K562 (cell line): ENCODE results near the gene ARID5B. TPM values are rescaled to one million over a fixed set of nuclear protein-coding genes. Genes with fewer than 3 reads are reported as not detected.
A peak's percentile ranks its signal among the peaks of the same experiment; 100 is the strongest.

Experiments used
- ATAC-seq: fragments of 200-7000 bp; cut with Tn5 transposase; 3 replicates; pipeline ENCODE4 v1.9.1; 2020; ENCODE audit warnings: moderate library complexity
- BruUV-seq: library from RNA; stranded (reverse); fragments of 400-500 nt; replicated peaks from 2 replicates; lab custom pipeline; 2021; lab: Mats Ljungman, UMichigan
- CTCF ChIA-PET: fragments of 300-600 bp; formaldehyde crosslinking; extraction: SDS; loops from one replicate; lab custom pipeline; 2021; ENCODE audit warnings: low intra/inter-chr PET ratio; lab: Yijun Ruan, JAX
- POLR2A ChIA-PET: fragments of 300-600, 350-650 bp; sonication (Branson Sonifier 250); formaldehyde crosslinking; extraction: SDS; loops from one replicate; lab custom pipeline; 2021; ENCODE audit warnings: antibody characterized with exemption, inconsistent platforms; lab: Yijun Ruan, JAX
- DNase-seq, 4 experiments: peaks; one replicate each; pipeline versions ENCODE4 v3.0.0 to v3.0.0-alpha.2; 2011 to 2018; ENCODE audit warnings: low spot score in 3 of 4, mixed read lengths in 3 of 4; ENCODE audit errors: extremely low read depth in 1 of 4
- FAIRE-seq: peaks from 2 replicates; lab custom pipeline; 2011; peaks lifted over from hg19 to GRCh38; lab: Jason Lieb, UNC
- H2AFZ ChIP-seq: 2 replicates; pipeline ENCODE4 v1.6.0; 2011; ENCODE audit warnings: low read depth, low read length, control low read depth, inconsistent platforms
- H3K27ac ChIP-seq: fragments of 200-600 bp; 3 replicates; pipeline ENCODE4 v1.8.0; 2011; ENCODE audit warnings: low read depth, mild to moderate bottlenecking, control low read depth, inconsistent platforms, low read length, moderate library complexity, mixed read lengths; ENCODE audit errors: extremely low read depth
- H3K27me3 ChIP-seq, 2 experiments: fragments of 300-600 bp in 1 of 2; 2 replicates in 1 of 2; 3 replicates in 1 of 2; pipeline versions ENCODE4 v1.6.0 to v1.8.0; 2011; ENCODE audit warnings: inconsistent platforms in 2 of 2, low read length in 2 of 2, mild to moderate bottlenecking in 1 of 2, mixed read lengths in 1 of 2, moderate library complexity in 1 of 2; ENCODE audit not compliant: control insufficient read depth in 2 of 2, insufficient read depth in 2 of 2
- H3K36me3 ChIP-seq: fragments of 300-600 bp; 3 replicates; pipeline ENCODE4 v1.8.0; 2011; ENCODE audit warnings: mild to moderate bottlenecking, low read length, inconsistent platforms; ENCODE audit not compliant: control insufficient read depth, insufficient read depth
- H3K4me1 ChIP-seq, 2 experiments: fragments of 200-600 bp in 1 of 2; replicated peaks in 1 of 2; 2 replicates in 1 of 2; 3 replicates in 1 of 2; pipeline versions ENCODE4 v1.5.1 to v1.8.0; 2011; ENCODE audit warnings: inconsistent platforms in 2 of 2, low read length in 2 of 2, mild to moderate bottlenecking in 1 of 2, mixed read lengths in 1 of 2, moderate library complexity in 1 of 2; ENCODE audit not compliant: control insufficient read depth in 2 of 2, insufficient read depth in 2 of 2
- H3K4me2 ChIP-seq: 2 replicates; pipeline ENCODE4 v1.6.1; 2011; ENCODE audit warnings: low read length, control low read depth, inconsistent platforms, mixed read lengths; ENCODE audit not compliant: insufficient read depth
- H3K4me3 ChIP-seq: fragments of 200-600 bp; sonication (generic), shearing (Covaris generic); 2 replicates; pipeline ENCODE4 v1.5.1; 2016; ENCODE audit warnings: control low read depth, inconsistent platforms
- H3K79me2 ChIP-seq: fragments of 200-600 bp; 3 replicates; pipeline ENCODE4 v1.8.0; 2011; ENCODE audit warnings: low read length, inconsistent platforms; ENCODE audit not compliant: control insufficient read depth, insufficient read depth
- H3K9ac ChIP-seq, 2 experiments: 2 replicates each; pipeline versions ENCODE4 v1.6.0 to v1.6.1; 2011; ENCODE audit warnings: low read depth in 2 of 2, low read length in 2 of 2, control low read depth in 1 of 2, inconsistent platforms in 1 of 2, mild to moderate bottlenecking in 1 of 2, mixed read lengths in 1 of 2; ENCODE audit not compliant: insufficient read depth in 1 of 2
- H3K9me1 ChIP-seq: one replicate; pipeline ENCODE4 v1.6.0; 2011; ENCODE audit warnings: inconsistent platforms, mild to moderate bottlenecking, low read length, moderate library complexity; ENCODE audit not compliant: control insufficient read depth, insufficient read depth
- H3K9me3 ChIP-seq: replicated peaks from 2 replicates; pipeline ENCODE4 v1.5.1; 2011; ENCODE audit warnings: low read depth, low read length, inconsistent platforms; ENCODE audit not compliant: control insufficient read depth, insufficient read depth
- H4K20me1 ChIP-seq: replicated peaks from 2 replicates; pipeline ENCODE4 v1.6.1; 2011; ENCODE audit warnings: low read length, inconsistent platforms, mixed read lengths; ENCODE audit not compliant: control insufficient read depth, insufficient read depth
- C11orf30 ChIP-seq: fragments of 450-650 bp; IDR thresholded peaks from 2 replicates; pipeline ENCODE4 v1.6.1; 2016; ENCODE audit warnings: low read depth, mild to moderate bottlenecking
- HMG20A ChIP-seq: fragments of 450-650 bp; formaldehyde crosslinking; conservative IDR thresholded peaks from 2 replicates; pipeline ENCODE4 v1.4.0; 2020; ENCODE audit warnings: mild to moderate bottlenecking, mixed read lengths
- MAFG ChIP-seq: fragments of 450-650 bp; conservative IDR thresholded peaks from 2 replicates; pipeline ENCODE4 v1.6.1; 2016; ENCODE audit warnings: missing genetic modification characterization, missing compliant biosample characterization
- MIER1 ChIP-seq: fragments of 450-650 bp; IDR thresholded peaks from 2 replicates; pipeline ENCODE4 v1.6.1; 2016; ENCODE audit warnings: antibody characterized with exemption, mild to moderate bottlenecking, low read depth
- MXI1 ChIP-seq: IDR thresholded peaks from 2 replicates; pipeline ENCODE4 v1.6.1; 2011; ENCODE audit warnings: low read depth, mild to moderate bottlenecking, improper control_type of control experiment, low read length
- PHTF2 ChIP-seq: fragments of 250-450 bp; sonication (Bioruptor Pico); IDR thresholded peaks from 2 replicates; pipeline ENCODE4 v1.5.0; 2021; ENCODE audit warnings: mild to moderate bottlenecking
- PTBP1 ChIP-seq: fragments of 200-400 bp; formaldehyde crosslinking; IDR thresholded peaks from 2 replicates; pipeline ENCODE4 v1.6.1; 2017; ENCODE audit warnings: low read depth, low read length
- RFX1 ChIP-seq: fragments of 450-650 bp; IDR thresholded peaks from 2 replicates; pipeline ENCODE4 v1.6.1; 2016; ENCODE audit warnings: mild to moderate bottlenecking, moderate library complexity
- SAFB ChIP-seq: fragments of 200-400 bp; formaldehyde crosslinking; IDR thresholded peaks from 2 replicates; pipeline ENCODE4 v1.6.1; 2017; ENCODE audit warnings: low read depth, low read length, borderline replicate concordance
- SREBF2 ChIP-seq: sonication (generic); formaldehyde crosslinking; IDR thresholded peaks from 2 replicates; pipeline ENCODE4 v1.4.0; 2020; ENCODE audit warnings: mild to moderate bottlenecking, missing genetic modification reagents
- TAL1 ChIP-seq: fragments of 450-650 bp; IDR thresholded peaks from 2 replicates; pipeline ENCODE4 v1.6.1; 2016; ENCODE audit warnings: mild to moderate bottlenecking
- ZNF316 ChIP-seq: fragments of 450-650 bp; IDR thresholded peaks from 2 replicates; pipeline ENCODE4 v1.6.1; 2016
- ZNF347 ChIP-seq: fragments of 450-650 bp; formaldehyde crosslinking; IDR thresholded peaks from 2 replicates; pipeline ENCODE4 v1.4.0; 2020; ENCODE audit warnings: low read depth, mild to moderate bottlenecking, moderate library complexity
- ZNF445 ChIP-seq: fragments of 250-450 bp; sonication (Bioruptor Pico); IDR thresholded peaks from 2 replicates; pipeline ENCODE4 v1.4.0; 2020; ENCODE audit warnings: low read depth, mild to moderate bottlenecking, moderate library complexity
- ZNF584 ChIP-seq: fragments of 200-800 bp; sonication (Bioruptor generic); IDR thresholded peaks from 2 replicates; pipeline ENCODE4 v1.6.1; 2016; ENCODE audit warnings: low read depth, mild to moderate bottlenecking, missing genetic modification characterization, missing compliant biosample characterization
- WGBS: fragments of 100-300 bp; shearing (Covaris generic); methylation state at CpG from one replicate; pipeline ENCODE4 v1.1.6; 2016; ENCODE audit warnings: low coverage, mixed read lengths; ENCODE audit not compliant: insufficient coverage; ENCODE audit errors: missing lambda C conversion rate; 5-methylcytosine and 5-hydroxymethylcytosine counted together
- in situ Hi-C: fragments of 300-500 bp; cut with MboI; formaldehyde crosslinking; loops from 4 replicates; pipeline ENCODE4 v1.15.0; 2018; ENCODE audit warnings: inconsistent platforms, mixed read lengths
- intact Hi-C: fragments of 100-400 bp; cut with micrococcal nuclease; formaldehyde crosslinking; loops from 2 replicates; pipeline ENCODE4 v1.14.2; 2022
- polyA plus RNA-seq, 8 experiments: library from polyadenylated mRNA; depleted of rRNA in 4 of 8; stranded (reverse) in 5 of 8; unstranded in 3 of 8; fragments of >200 nt; fragmentation: Nextera tagmentation in 2 of 8; fragmentation: Illumina TruSeq in 1 of 8; extraction: Ambion mirVana in 2 of 8; extraction: Trizol in 1 of 8; gene quantifications; 2 replicates each; pipeline versions ENCODE4 v1.2.1 to v1.2.3, GENCODE V29; 2011 to 2014; ENCODE audit warnings: inconsistent platforms in 1 of 8, missing spikeins in 1 of 8
- total RNA-seq, 7 experiments: library from RNA; depleted of rRNA in 6 of 7; stranded (reverse); fragments of >200 nt in 6 of 7; fragmentation: Illumina TruSeq in 2 of 7; extraction: Trizol in 2 of 7; gene quantifications; 2 replicates each; pipeline versions ENCODE4 v1.2.1 to v1.2.3, GENCODE V29; 2011 to 2021; ENCODE audit warnings: low replicate concordance in 1 of 7
- TF ChIP-seq, protein P1 (sequence below), 2 experiments: fragments of 200-800 bp in 1 of 2; sonication (Bioruptor generic) in 1 of 2; sonication (generic) in 1 of 2; formaldehyde crosslinking in 1 of 2; IDR thresholded peaks in 1 of 2; conservative IDR thresholded peaks in 1 of 2; 2 replicates each; pipeline versions ENCODE4 v1.5.0 to v1.6.1; 2016 to 2020; ENCODE audit warnings: missing compliant biosample characterization in 1 of 2, missing genetic modification characterization in 1 of 2, missing genetic modification reagents in 1 of 2
- TF ChIP-seq, protein P2 (sequence below): sonication (generic); formaldehyde crosslinking; IDR thresholded peaks from 2 replicates; pipeline ENCODE4 v1.8.0; 2022; ENCODE audit warnings: missing genetic modification reagents, mild to moderate bottlenecking, moderate library complexity, borderline replicate concordance
- TF ChIP-seq, protein P3 (sequence below): fragments of 250-450 bp; sonication (Bioruptor Pico); IDR thresholded peaks from 2 replicates; pipeline ENCODE4 v1.5.0; 2021; ENCODE audit warnings: mild to moderate bottlenecking, borderline replicate concordance

The ARID5B gene
- total and polyA plus RNA-seq, 9 of the 15 experiments (the other 6 are each of a cell fraction or from before 2014, with no cell fraction given): 0.48 to 1.6 (median 0.80) TPM

DNA sequence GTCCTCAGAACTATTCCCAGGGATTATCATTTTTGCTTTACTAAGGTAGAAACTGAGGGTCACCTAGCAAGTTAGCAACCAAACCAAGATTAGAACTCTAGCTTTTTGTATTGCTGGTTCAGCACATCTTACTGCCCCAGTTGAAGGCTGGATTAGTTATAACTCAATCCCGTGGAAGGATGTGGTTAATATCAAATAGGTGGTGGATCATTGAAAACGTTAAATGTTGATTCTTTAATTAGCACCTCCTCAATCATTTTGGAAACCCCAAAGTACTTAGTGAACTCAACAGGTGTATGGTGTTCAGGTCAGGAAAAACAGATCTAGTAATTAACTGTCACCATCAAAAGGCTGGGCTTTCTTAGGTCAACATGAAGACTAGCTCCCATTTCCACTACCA is 152.4 kb downstream of the ARID5B start:
- DNase-seq (no peak), ATAC-seq (no peak), FAIRE-seq (no peak)
- in situ Hi-C loops: no loop called here
- no peaks in the 10 kb centered on the region for H3K79me2 ChIP-seq
- no peaks in the 10 kb centered on the region for H3K9me1 ChIP-seq
- H2AFZ ChIP-seq: no peak overlapping the region
- H3K9me3 ChIP-seq: no peaks in the 10 kb centered on the region
- no peaks in the 10 kb centered on the region for H3K36me3 ChIP-seq
- no peak overlapping the region for H3K27ac ChIP-seq
- H3K9ac ChIP-seq: no peak overlapping the region
- no peak overlapping the region for H3K4me2 ChIP-seq
- POLR2A ChIA-PET: interaction anchor here (1.1 to 1.5 kb wide), 3 partner anchors 10 to 15 kb away, joined by 4 read pairs; no protein-coding TSS in a partner anchor
- WGBS: 3% methylated on average over 2 of the region's 2 CpGs
- peaks cover 4 to 8% of the 10 kb centered on the region in 2 experiments; a peak in 3 of 5 replicates for H3K4me1 ChIP-seq
- H3K27me3 ChIP-seq: peaks cover 4 to 5% of the 10 kb centered on the region in 2 experiments; a peak in 2 of 5 replicates
- no peak overlapping the region for H3K4me3 ChIP-seq
- CTCF ChIA-PET: no interaction called here
- H4K20me1 ChIP-seq: no peaks in the 10 kb centered on the region
- BruUV-seq: no TSS peak
- intact Hi-C loops: no loop called here
- no peak for TF ChIP-seq PTBP1
- TF ChIP-seq RFX1: no peak
- peak; percentile 45 for TF ChIP-seq C11orf30
- no peak for TF ChIP-seq SAFB
- TF ChIP-seq TAL1: no peak
- no peak for TF ChIP-seq HMG20A (CRISPR knock-in tag)
- TF ChIP-seq SREBF2 (CRISPR knock-in tag): no peak
- TF ChIP-seq MXI1: no peak
- 0 out of 2 replicates have a peak, but pooled peaks have one; percentile 13 for TF ChIP-seq MAFG (tag)
- TF ChIP-seq, protein P1, sequence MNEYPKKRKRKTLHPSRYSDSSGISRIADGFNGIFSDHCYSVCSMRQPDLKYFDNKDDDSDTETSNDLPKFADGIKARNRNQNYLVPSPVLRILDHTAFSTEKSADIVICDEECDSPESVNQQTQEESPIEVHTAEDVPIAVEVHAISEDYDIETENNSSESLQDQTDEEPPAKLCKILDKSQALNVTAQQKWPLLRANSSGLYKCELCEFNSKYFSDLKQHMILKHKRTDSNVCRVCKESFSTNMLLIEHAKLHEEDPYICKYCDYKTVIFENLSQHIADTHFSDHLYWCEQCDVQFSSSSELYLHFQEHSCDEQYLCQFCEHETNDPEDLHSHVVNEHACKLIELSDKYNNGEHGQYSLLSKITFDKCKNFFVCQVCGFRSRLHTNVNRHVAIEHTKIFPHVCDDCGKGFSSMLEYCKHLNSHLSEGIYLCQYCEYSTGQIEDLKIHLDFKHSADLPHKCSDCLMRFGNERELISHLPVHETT (CRISPR knock-in tag; conservative IDR thresholded peaks at IDR 0.05 in 1 of 2, IDR thresholded peaks at IDR 0.05 in 1 of 2): no peak
- peak; percentile 42; the same call in 1 of the 2 replicates for TF ChIP-seq ZNF316
- TF ChIP-seq ZNF584 (CRISPR knock-in tag): no peak
- TF ChIP-seq MIER1: no peak
- TF ChIP-seq ZNF445 (CRISPR knock-in tag): no peak
- TF ChIP-seq, protein P2, sequence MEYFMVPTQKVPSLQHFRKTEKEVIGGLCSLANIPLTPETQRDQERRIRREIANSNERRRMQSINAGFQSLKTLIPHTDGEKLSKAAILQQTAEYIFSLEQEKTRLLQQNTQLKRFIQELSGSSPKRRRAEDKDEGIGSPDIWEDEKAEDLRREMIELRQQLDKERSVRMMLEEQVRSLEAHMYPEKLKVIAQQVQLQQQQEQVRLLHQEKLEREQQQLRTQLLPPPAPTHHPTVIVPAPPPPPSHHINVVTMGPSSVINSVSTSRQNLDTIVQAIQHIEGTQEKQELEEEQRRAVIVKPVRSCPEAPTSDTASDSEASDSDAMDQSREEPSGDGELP (CRISPR knock-in tag): no peak
- TF ChIP-seq ZNF347 (CRISPR knock-in tag): no peak
- TF ChIP-seq PHTF2 (CRISPR knock-in tag): no peak
- TF ChIP-seq, protein P3, sequence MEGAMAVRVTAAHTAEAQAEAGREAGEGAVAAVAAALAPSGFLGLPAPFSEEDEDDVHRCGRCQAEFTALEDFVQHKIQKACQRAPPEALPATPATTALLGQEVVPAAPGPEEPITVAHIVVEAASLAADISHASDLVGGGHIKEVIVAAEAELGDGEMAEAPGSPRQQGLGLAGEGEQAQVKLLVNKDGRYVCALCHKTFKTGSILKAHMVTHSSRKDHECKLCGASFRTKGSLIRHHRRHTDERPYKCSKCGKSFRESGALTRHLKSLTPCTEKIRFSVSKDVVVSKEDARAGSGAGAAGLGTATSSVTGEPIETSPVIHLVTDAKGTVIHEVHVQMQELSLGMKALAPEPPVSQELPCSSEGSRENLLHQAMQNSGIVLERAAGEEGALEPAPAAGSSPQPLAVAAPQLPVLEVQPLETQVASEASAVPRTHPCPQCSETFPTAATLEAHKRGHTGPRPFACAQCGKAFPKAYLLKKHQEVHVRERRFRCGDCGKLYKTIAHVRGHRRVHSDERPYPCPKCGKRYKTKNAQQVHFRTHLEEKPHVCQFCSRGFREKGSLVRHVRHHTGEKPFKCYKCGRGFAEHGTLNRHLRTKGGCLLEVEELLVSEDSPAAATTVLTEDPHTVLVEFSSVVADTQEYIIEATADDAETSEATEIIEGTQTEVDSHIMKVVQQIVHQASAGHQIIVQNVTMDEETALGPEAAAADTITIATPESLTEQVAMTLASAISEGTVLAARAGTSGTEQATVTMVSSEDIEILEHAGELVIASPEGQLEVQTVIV (CRISPR knock-in tag): no peak
